ENCODE data around the gene TBRG1.

The TBRG1 gene

DNA sequence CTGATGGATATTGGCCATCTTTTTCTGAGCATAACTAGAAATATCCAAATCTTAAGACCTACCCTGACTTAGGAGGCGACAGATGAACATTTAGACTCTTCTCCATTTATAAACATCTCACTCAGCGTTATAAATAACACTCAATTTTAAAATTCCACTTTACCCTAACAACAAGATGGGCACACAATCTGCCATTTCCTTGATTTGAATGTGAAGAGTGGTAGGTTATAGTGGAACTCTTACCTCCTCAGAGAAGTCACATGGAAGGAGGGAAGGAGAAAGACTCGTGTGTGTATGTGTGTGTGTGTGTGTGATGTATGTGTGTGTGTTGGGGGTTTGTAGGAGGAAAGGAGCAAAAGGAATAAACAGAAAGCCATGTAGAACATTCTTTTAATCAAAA is 35.8 kb downstream of the TBRG1 start:
- POLR2A ChIA-PET = no interaction called here
- TF ChIP-seq NFRKB (IDR thresholded peaks at IDR 0.05) = no peak
- TF ChIP-seq SUZ12 (IDR thresholded peaks at IDR 0.05) = no peak
- no peak for TF ChIP-seq FOXA1 (IDR thresholded peaks at IDR 0.05)
- TF ChIP-seq FOXK2 (IDR thresholded peaks at IDR 0.05) = no peak
- TF ChIP-seq ZNF384 (IDR thresholded peaks at IDR 0.05) = no peak
- no peak for TF ChIP-seq FOXM1 (IDR thresholded peaks at IDR 0.05; ENCODE audit: borderline replicate concordance)
- TF ChIP-seq, protein P1, sequence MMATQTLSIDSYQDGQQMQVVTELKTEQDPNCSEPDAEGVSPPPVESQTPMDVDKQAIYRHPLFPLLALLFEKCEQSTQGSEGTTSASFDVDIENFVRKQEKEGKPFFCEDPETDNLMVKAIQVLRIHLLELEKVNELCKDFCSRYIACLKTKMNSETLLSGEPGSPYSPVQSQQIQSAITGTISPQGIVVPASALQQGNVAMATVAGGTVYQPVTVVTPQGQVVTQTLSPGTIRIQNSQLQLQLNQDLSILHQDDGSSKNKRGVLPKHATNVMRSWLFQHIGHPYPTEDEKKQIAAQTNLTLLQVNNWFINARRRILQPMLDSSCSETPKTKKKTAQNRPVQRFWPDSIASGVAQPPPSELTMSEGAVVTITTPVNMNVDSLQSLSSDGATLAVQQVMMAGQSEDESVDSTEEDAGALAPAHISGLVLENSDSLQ (IDR thresholded peaks at IDR 0.05) = no peak
- no peak for TF ChIP-seq ARNT (IDR thresholded peaks at IDR 0.05)
- TF ChIP-seq BHLHE40 (IDR thresholded peaks at IDR 0.05; ENCODE audit: borderline replicate concordance) = no peak
- TF ChIP-seq TARDBP (IDR thresholded peaks at IDR 0.05) = no peak
- TF ChIP-seq L3MBTL2 (conservative IDR thresholded peaks at IDR 0.05) = no peak
- TF ChIP-seq CTBP1 (IDR thresholded peaks at IDR 0.05; ENCODE audit: borderline replicate concordance) = no peak
- no peak for TF ChIP-seq ELF4 (IDR thresholded peaks at IDR 0.05)
- no peak for TF ChIP-seq HDGF (IDR thresholded peaks at IDR 0.05; ENCODE audit: borderline replicate concordance)
- TF ChIP-seq LEF1 (IDR thresholded peaks at IDR 0.05; ENCODE audit: borderline replicate concordance) = no peak
- no peak for TF ChIP-seq SP1 (IDR thresholded peaks at IDR 0.05)
- CTCF ChIA-PET = no interaction called here
- no peak for DNase-seq (ENCODE audit: extremely low spot score)

- DNase-seq (ENCODE audit: extremely low spot score) = no peak
- TF ChIP-seq SUZ12 (IDR thresholded peaks at IDR 0.05) (no peak), NFRKB (IDR thresholded peaks at IDR 0.05) (no peak), ELF4 (IDR thresholded peaks at IDR 0.05) (no peak), SP1 (IDR thresholded peaks at IDR 0.05) (no peak), LEF1 (IDR thresholded peaks at IDR 0.05; ENCODE audit: borderline replicate concordance) (no peak), TARDBP (IDR thresholded peaks at IDR 0.05) (no peak), BHLHE40 (IDR thresholded peaks at IDR 0.05; ENCODE audit: borderline replicate concordance) (no peak), ZNF384 (IDR thresholded peaks at IDR 0.05) (no peak), FOXK2 (IDR thresholded peaks at IDR 0.05) (no peak), FOXA1 (IDR thresholded peaks at IDR 0.05) (no peak), ARNT (IDR thresholded peaks at IDR 0.05) (no peak)
- TF ChIP-seq, protein P1 (IDR thresholded peaks at IDR 0.05) = no peak
- ChIA-PET POLR2A (no interaction called here), CTCF (interaction anchor here (2.2 kb wide), 1 partner anchor 10 kb away, joined by 10 read pairs; no protein-coding TSS in a partner anchor)
Observed at GRCh38 chr11:124658986-124659385, 36.3 kb downstream of the TBRG1 start.

DNA sequence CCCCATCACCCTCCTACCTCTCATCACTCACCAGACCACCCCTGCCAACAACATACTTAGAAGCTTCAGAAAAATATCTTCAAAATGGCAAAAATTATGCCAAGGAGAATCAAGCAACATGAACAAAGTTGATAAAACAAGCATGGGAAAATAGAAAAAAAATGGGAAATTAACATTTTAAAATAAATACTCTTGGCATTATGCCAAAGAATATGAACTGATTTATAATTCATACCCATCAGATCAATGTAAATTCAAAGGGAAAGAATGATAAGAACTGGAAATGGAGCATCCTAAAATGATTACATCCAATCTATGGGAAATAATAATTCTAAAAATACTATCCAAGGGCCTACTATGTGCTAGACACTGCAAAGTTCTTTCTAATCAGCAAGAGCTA is 38.9 kb downstream of the TBRG1 start:
- POLR2A ChIA-PET = no interaction called here
- CTCF ChIA-PET = interaction anchor here (0.6 to 1.3 kb wide), 2 partner anchors 133 to 175 kb away, joined by 3 read pairs; no protein-coding TSS in a partner anchor
- TF ChIP-seq SP1 (IDR thresholded peaks at IDR 0.05) = no peak
- DNase-seq (ENCODE audit: extremely low spot score) = no peak

DNA sequence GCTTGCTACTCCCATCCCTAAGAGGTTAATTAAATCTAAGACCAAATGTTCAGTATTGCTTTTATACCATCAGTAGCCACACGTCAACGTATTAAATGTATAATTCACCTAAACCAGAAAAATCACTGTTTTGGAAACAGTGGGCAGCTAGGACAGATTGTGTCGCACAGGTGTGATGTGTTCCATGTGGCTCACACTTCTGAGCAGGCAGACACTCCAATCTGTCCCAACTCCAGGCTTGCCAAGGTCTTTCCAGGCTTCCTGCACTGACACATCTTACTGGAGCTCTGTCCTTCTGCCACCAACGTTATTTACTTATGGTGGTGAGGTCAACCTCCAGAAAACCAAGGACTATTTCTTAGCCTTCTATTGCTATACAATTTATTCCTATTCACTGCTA is 39.4 kb downstream of the TBRG1 start:
- TF ChIP-seq ARNT (IDR thresholded peaks at IDR 0.05) (no peak), HDGF (IDR thresholded peaks at IDR 0.05; ENCODE audit: borderline replicate concordance) (no peak), SUZ12 (IDR thresholded peaks at IDR 0.05) (no peak), LEF1 (IDR thresholded peaks at IDR 0.05; ENCODE audit: borderline replicate concordance) (no peak), SP1 (IDR thresholded peaks at IDR 0.05) (no peak), NFRKB (IDR thresholded peaks at IDR 0.05) (no peak), CTBP1 (IDR thresholded peaks at IDR 0.05; ENCODE audit: borderline replicate concordance) (no peak), FOXA1 (IDR thresholded peaks at IDR 0.05) (no peak), BHLHE40 (IDR thresholded peaks at IDR 0.05; ENCODE audit: borderline replicate concordance) (no peak), L3MBTL2 (conservative IDR thresholded peaks at IDR 0.05) (no peak), FOXM1 (IDR thresholded peaks at IDR 0.05; ENCODE audit: borderline replicate concordance) (no peak), TARDBP (IDR thresholded peaks at IDR 0.05) (no peak), FOXK2 (IDR thresholded peaks at IDR 0.05) (no peak)
- TF ChIP-seq, protein P1 (IDR thresholded peaks at IDR 0.05) = no peak
- DNase-seq (ENCODE audit: extremely low spot score) = no peak
- CTCF ChIA-PET = interaction anchor here (0.6 to 1.3 kb wide), 2 partner anchors 18 to 175 kb away, joined by 3 read pairs; no protein-coding TSS in a partner anchor
- POLR2A ChIA-PET = no interaction called here

GRCh38 chr11:124663861-124664260 is 41.2 kb downstream of the TBRG1 start:
- ChIA-PET CTCF (interaction anchor here (0.6 to 1.1 kb wide), 3 partner anchors 19 to 102 kb away, joined by 3 to 5 read pairs (median 4); no protein-coding TSS in a partner anchor), POLR2A (interaction anchor here (1.9 kb wide), 1 partner anchor 9 kb away, joined by 8 read pairs; the partner anchor contains the start of genes SIAE and SPA17)
- DNase-seq (ENCODE audit: extremely low spot score) = no peak
- TF ChIP-seq TARDBP (IDR thresholded peaks at IDR 0.05) = no peak
- no peak for TF ChIP-seq FOXA1 (IDR thresholded peaks at IDR 0.05)
- TF ChIP-seq, protein P1 (IDR thresholded peaks at IDR 0.05) = no peak
- no peak for TF ChIP-seq ZNF384 (IDR thresholded peaks at IDR 0.05)
- TF ChIP-seq ELF4 (IDR thresholded peaks at IDR 0.05) = no peak
- no peak for TF ChIP-seq SUZ12 (IDR thresholded peaks at IDR 0.05)
- no peak for TF ChIP-seq NFRKB (IDR thresholded peaks at IDR 0.05)
- no peak for TF ChIP-seq L3MBTL2 (conservative IDR thresholded peaks at IDR 0.05)
- TF ChIP-seq ARNT (IDR thresholded peaks at IDR 0.05) = no peak
- no peak for TF ChIP-seq BHLHE40 (IDR thresholded peaks at IDR 0.05; ENCODE audit: borderline replicate concordance)
- no peak for TF ChIP-seq SP1 (IDR thresholded peaks at IDR 0.05)
- no peak for TF ChIP-seq FOXK2 (IDR thresholded peaks at IDR 0.05)
- no peak for TF ChIP-seq HDGF (IDR thresholded peaks at IDR 0.05; ENCODE audit: borderline replicate concordance)
- TF ChIP-seq LEF1 (IDR thresholded peaks at IDR 0.05; ENCODE audit: borderline replicate concordance) = no peak
- no peak for TF ChIP-seq CTBP1 (IDR thresholded peaks at IDR 0.05; ENCODE audit: borderline replicate concordance)
- no peak for TF ChIP-seq FOXM1 (IDR thresholded peaks at IDR 0.05; ENCODE audit: borderline replicate concordance)

Measured in HEK293T (cell line).